Kasumi-1 (cell line): ENCODE measurements around the gene TLCD4.

Source experiments
- DNase-seq, 2 experiments: peaks; one replicate each; lab custom pipeline; 2025; lab: John Stamatoyannopoulos, UW

The TLCD4 gene

GRCh38 chr1:95095833-95096217 lies 21.3 kb upstream of the TLCD4 start:
- DNase-seq = no peak

- DNase-seq = no peak
These were observed 20.8 kb upstream of the TLCD4 start for GRCh38 chr1:95096218-95096841.

GRCh38 chr1:95097426-95097825 lies 19.7 kb upstream of the TLCD4 start:
- no peak for DNase-seq

GRCh38 chr1:95098196-95098595 lies 19.0 kb upstream of the TLCD4 start:
- DNase-seq = no peak

- DNase-seq = no peak
These were observed 8.4 kb upstream of the TLCD4 start for GRCh38 chr1:95108792-95109191.

GRCh38 chr1:95111014-95111413 lies 6.1 kb upstream of the TLCD4 start:
- DNase-seq = no peak

GRCh38 chr1:95113684-95114083 lies 3.5 kb upstream of the TLCD4 start:
- DNase-seq = no peak

- DNase-seq = no peak
These were observed 1.4 kb upstream of the TLCD4 start for GRCh38 chr1:95115708-95116137.

- DNase-seq = peak; percentile 49 to 72
These were observed 462 bp upstream of the TLCD4 start for GRCh38 chr1:95116580-95117206.

GRCh38 chr1:95118067-95118499 lies 928 bp downstream of the TLCD4 start:
- DNase-seq = no peak

- DNase-seq = no peak
These were observed 1.6 kb downstream of the TLCD4 start for GRCh38 chr1:95118710-95119109.

- DNase-seq = no peak
These were observed 2.1 kb downstream of the TLCD4 start for GRCh38 chr1:95119273-95119672.

GRCh38 chr1:95122151-95122697 lies 5.1 kb downstream of the TLCD4 start:
- DNase-seq = no peak

- no peak for DNase-seq
These were observed 7.2 kb downstream of the TLCD4 start for GRCh38 chr1:95124342-95124741.

- DNase-seq = no peak
These were observed 9.2 kb downstream of the TLCD4 start for GRCh38 chr1:95126366-95126765.

- no peak for DNase-seq
These were observed 9.7 kb downstream of the TLCD4 start for GRCh38 chr1:95126846-95127245.

GRCh38 chr1:95127380-95127779 lies 10.2 kb downstream of the TLCD4 start:
- DNase-seq = no peak

- no peak for DNase-seq
These were observed 15.6 kb downstream of the TLCD4 start for GRCh38 chr1:95132762-95133161.

GRCh38 chr1:95133687-95134086 lies 16.5 kb downstream of the TLCD4 start:
- no peak for DNase-seq

GRCh38 chr1:95138223-95138622 lies 21.1 kb downstream of the TLCD4 start:
- DNase-seq = no peak

- no peak for DNase-seq
These were observed 21.9 kb downstream of the TLCD4 start for GRCh38 chr1:95139039-95139438.

GRCh38 chr1:95140791-95141190 lies 23.6 kb downstream of the TLCD4 start:
- no peak for DNase-seq

- no peak for DNase-seq
These were observed 28.3 kb downstream of the TLCD4 start for GRCh38 chr1:95145493-95145892.

- no peak for DNase-seq
These were observed 29.5 kb downstream of the TLCD4 start for GRCh38 chr1:95146637-95147036.
